HTR-8/SVneo (cell line): ENCODE results near the gene GTF3C4.

ENCODE experiments used
- DNase-seq: peaks from one replicate; pipeline ENCODE4 v3.0.0; 2011; ENCODE audit warnings: low spot score, mixed read lengths; ENCODE audit not compliant: insufficient read length
- FAIRE-seq: peaks from 2 replicates; lab custom pipeline; 2011; peaks lifted over from hg19 to GRCh38; lab: Jason Lieb, UNC

Gene GTF3C4

GRCh38 chr9:132728071-132728470, 57.8 kb downstream of the GTF3C4 start:
- no peak for FAIRE-seq

DNA sequence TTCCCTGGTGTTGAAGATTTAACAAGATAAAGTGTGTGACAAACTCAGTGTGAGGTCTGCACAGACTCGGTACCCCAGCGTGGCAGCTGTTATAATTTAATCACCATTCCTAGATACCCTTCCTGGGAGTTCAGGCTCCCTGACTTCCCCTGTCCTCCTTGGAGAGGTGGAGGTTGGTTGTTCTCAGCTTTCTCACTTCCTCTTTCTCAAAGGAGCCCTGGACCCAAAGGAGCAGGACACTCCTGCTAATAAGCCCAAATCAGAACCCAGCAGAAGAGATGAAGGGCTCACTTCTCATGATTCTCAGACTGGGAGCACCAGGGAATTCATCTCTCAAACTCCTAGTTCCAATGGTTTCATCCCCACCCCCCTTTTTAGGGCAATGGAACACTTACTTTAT, 58.2 kb downstream of the GTF3C4 start:
- FAIRE-seq = no peak
- DNase-seq = no peak

More at GRCh38 chr9:132728071-132728470, 57.8 kb downstream of the GTF3C4 start:
- DNase-seq = no peak

DNA sequence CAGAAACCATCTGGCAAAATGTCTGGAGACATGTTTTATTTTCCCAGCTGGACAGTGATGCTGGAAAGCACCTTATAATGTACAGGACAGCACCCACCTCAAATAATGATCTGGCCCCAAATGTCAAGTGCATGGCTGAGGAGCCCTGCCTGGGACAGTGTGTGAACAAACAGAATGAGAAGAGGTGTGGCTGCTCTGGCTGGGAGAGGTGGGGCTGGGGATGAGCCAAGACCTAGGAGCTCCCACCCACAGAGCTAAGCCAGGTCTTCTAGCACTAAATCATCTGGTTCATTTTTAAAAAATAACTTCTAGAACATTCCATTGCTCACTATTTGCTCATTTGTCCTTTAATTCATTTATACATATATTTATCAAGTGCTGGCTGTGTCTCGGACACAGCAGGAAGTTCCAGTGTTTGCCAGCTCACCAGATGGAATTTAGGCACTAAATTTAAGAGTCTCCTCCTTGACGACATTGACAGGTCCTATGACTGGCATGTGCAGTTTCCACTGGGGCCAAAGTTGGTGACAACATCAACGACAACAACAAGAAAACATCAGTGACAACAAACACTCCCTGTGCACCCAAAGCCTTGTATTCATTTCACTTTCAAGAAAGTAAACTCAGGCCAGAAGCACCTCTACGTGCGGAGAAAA, 59.1 kb downstream of the GTF3C4 start:
- DNase-seq (no peak), FAIRE-seq (no peak)

DNA sequence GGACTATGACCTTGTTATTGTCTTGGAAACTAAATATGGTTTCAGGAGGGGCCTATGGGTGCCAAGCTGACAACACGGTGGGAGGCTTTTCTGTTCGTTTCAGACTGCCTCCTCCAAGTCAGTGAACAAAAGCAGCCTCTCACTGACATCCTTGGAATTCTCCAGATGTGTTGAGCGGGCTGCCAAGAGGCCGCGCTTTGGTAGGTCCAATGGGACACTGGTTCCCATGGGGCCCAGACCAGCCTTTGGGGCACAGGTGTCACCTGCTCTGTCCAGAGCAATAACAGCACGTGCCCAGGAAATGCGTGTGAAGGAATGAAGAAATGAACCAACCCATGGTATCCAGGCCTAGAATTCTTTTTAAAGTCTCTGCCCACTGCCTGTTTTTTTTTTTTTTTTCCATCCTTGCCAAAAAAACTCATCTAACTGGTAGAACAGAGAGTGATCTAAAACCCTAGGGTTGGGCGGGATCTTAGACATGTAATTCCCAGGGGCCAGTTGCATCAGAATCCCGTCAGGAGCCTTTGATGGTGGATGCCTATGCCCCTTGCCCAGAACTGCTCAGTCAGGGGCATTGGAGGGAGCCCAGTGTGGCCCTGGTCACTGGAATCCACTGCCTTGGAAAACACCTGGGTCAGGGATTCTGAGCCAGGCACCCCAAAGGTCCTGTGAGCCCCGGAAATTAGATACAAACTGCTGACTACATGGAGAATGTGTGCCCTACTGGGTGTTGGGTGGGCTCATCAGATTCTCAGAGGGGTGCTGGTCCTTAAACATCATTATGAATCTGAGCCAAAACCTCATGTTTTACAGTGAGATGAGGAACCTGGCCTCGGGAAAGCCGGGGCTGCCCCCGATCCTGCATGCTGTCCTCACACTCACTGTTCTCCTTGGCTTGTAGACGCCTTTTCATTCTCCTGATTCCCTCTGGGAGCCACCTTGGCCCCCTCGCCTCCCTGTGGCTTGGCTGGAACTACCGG, 60.1 kb downstream of the GTF3C4 start:
- no peak for FAIRE-seq
- DNase-seq = no peak

GRCh38 chr9:132731230-132731629, 61.0 kb downstream of the GTF3C4 start:
- FAIRE-seq (no peak), DNase-seq (no peak)

- no peak for FAIRE-seq
- peak; percentile 21 for DNase-seq
Measured at GRCh38 chr9:132732326-132733259, 62.3 kb downstream of the GTF3C4 start.

DNA sequence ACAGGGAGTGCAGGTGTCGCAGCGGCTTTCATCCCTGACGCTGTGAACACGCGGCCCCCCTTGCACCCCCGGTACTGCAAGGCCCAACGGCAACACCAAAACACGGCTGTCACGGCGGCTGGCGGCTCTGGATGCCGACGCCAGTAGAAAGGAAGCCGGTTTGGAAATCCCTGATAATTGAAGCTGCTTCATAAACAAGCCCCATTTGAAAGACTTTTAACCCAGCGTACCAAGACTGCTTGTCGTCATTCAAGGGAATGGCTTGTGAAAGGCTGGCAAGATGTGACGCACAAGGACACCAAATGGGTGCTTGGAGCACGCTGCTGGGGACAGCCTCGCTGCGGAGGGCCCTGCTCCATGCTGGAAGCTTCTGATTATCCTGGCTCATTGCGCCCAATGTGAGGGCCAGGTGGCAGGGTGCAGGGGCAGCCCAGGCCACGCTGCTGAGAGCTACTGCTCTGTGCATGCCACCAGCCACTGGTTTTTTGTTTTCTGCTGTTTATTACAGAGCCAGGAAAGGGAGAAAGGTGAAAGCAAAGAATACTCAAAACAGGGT, 63.1 kb downstream of the GTF3C4 start:
- DNase-seq = no peak
- no peak for FAIRE-seq

- DNase-seq (no peak), FAIRE-seq (no peak)
Measured at GRCh38 chr9:132739710-132740310, 69.5 kb downstream of the GTF3C4 start.

GRCh38 chr9:132740526-132741309, 70.5 kb downstream of the GTF3C4 start:
- DNase-seq = no peak
- FAIRE-seq = no peak

GRCh38 chr9:132742821-132743311, 72.6 kb downstream of the GTF3C4 start:
- DNase-seq (no peak), FAIRE-seq (no peak)

DNA sequence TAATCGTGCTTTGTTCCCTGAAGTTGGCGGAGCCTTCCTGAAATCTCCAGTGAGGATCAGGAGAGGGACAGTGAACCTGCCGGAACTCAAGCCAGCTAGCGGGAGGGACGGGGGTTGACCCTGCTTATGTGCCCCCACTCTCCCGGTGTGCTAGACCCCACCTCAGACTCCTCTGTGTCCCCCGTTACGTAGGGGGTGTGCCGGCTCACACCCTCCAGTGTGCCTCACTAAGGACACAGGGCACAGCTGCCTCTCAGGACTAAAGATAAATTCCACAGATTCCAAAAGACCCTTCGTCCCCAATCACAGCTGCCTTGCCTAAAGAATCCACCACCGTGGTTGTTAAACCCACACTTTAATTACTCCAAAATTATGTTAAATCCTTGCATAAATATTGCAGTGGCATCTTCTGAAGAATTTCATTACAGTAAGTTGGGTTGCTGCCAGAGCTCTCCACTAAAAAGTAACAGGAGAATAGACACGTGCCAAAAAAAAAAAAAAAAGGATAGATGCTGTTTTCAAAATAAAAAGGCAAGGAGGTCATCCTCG, 73.7 kb downstream of the GTF3C4 start:
- no peak for FAIRE-seq
- no peak for DNase-seq
